ENCODE measurements around the gene TBC1D23. TPM values are rescaled to one million over a fixed set of nuclear protein-coding genes. Genes with fewer than 3 reads are reported as not detected.

Gene TBC1D23
- total and polyA plus RNA-seq, 9 of the 15 experiments (the other 6 are each of a cell fraction or from before 2014, with no cell fraction given): 23.4 to 85.8 (median 43.7) TPM

GRCh38 chr3:100335434-100335833, 74.6 kb downstream of the TBC1D23 start (continued):
- TF ChIP-seq PKNOX1 (IDR thresholded peaks at IDR 0.05) (peak; percentile 88), ZNF79 (CRISPR knock-in tag; IDR thresholded peaks at IDR 0.05; ENCODE audit: low read depth) (no peak), TARDBP (IDR thresholded peaks at IDR 0.05) (no peak), SRSF7 (optimal IDR thresholded peaks at IDR 0.05; ENCODE audit: low read depth, low read length) (no peak), WHSC1 (IDR thresholded peaks at IDR 0.05; ENCODE audit: low read length) (no peak), ETV5 (CRISPR knock-in tag; IDR thresholded peaks at IDR 0.05; ENCODE audit: low read depth) (no peak), ZNF311 (CRISPR knock-in tag; IDR thresholded peaks at IDR 0.05) (no peak), ATF1 (CRISPR knock-in tag; IDR thresholded peaks at IDR 0.05) (no peak), ATF1 (tag; IDR thresholded peaks at IDR 0.05) (no peak; the same call in 1 of the 2 replicates), NFRKB (IDR thresholded peaks at IDR 0.05; ENCODE audit: low read depth) (0 out of 2 replicates have a peak, but pooled peaks have one; percentile 15), MAX (CRISPR knock-in tag; IDR thresholded peaks at IDR 0.05) (peak; percentile 63; the same call in 1 of the 2 replicates), SPI1 (IDR thresholded peaks at IDR 0.05; ENCODE audit: borderline replicate concordance, low read depth, low read length) (peak; percentile 65), ATF2 (CRISPR knock-in tag; IDR thresholded peaks at IDR 0.05) (no peak), ZBTB5 (IDR thresholded peaks at IDR 0.05) (no peak), ZNF75A (CRISPR knock-in tag; IDR thresholded peaks at IDR 0.05) (no peak), ZNF280A (IDR thresholded peaks at IDR 0.05; ENCODE audit: low read depth, partially characterized antibody) (no peak), PHB (CRISPR knock-in tag; IDR thresholded peaks at IDR 0.05) (no peak), NEUROD1 (IDR thresholded peaks at IDR 0.05; ENCODE audit: borderline replicate concordance, low read depth, low read length, partially characterized antibody) (no peak), E2F8 (IDR thresholded peaks at IDR 0.05; ENCODE audit: low read depth, partially characterized antibody) (no peak), LARP7 (IDR thresholded peaks at IDR 0.05) (no peak), ZEB2 (IDR thresholded peaks at IDR 0.05) (no peak), ZNF384 (IDR thresholded peaks at IDR 0.05; ENCODE audit: low read depth, low read length) (no peak), TCF7 (IDR thresholded peaks at IDR 0.05; ENCODE audit: borderline replicate concordance) (no peak)

Measured in K562 (cell line).